GM10847 (cell line): Measurements from ENCODE around the gene ATG16L2.

Experiments
- POLR2A ChIP-seq: IDR thresholded peaks from 2 replicates; pipeline ENCODE4 v1.6.1; 2011; ENCODE audit not compliant: insufficient read length; ENCODE audit errors: extremely low read depth

Gene ATG16L2

DNA sequence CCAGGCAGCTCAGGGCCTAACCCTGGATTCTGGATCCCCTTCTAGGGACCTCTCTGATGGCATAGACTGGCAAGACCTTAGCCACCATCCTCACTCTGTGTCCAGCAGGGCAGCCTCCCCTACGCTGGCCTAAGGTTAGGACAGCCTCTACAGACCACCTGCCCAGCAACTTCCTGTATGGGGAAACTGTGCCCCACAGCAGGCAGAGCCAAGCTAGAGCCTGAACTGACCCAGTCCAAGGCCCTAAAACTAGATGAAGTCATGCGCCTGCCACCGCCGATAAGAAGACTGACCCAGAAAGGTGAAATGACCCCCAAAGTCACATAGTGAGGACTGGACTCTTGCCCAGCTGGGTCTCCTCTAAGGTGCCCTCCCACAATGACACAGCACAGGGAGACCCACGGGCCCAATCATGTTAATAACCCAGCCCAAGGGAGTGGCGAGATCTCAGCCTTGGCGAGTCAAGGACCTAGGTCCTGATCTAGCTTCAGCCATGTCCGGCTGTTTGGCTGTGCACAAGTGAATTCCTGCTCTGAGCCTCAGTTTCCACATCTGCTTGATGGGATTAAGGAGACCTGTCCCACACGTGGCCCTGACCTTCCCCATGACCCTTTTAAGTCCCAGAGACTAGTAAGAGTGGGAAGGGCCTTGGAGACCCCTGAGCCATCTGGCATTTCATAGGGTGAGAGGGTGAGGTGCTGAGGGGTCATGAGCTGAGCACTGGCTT is 37.9 kb upstream of the ATG16L2 start:
- TF ChIP-seq POLR2A: no peak

DNA sequence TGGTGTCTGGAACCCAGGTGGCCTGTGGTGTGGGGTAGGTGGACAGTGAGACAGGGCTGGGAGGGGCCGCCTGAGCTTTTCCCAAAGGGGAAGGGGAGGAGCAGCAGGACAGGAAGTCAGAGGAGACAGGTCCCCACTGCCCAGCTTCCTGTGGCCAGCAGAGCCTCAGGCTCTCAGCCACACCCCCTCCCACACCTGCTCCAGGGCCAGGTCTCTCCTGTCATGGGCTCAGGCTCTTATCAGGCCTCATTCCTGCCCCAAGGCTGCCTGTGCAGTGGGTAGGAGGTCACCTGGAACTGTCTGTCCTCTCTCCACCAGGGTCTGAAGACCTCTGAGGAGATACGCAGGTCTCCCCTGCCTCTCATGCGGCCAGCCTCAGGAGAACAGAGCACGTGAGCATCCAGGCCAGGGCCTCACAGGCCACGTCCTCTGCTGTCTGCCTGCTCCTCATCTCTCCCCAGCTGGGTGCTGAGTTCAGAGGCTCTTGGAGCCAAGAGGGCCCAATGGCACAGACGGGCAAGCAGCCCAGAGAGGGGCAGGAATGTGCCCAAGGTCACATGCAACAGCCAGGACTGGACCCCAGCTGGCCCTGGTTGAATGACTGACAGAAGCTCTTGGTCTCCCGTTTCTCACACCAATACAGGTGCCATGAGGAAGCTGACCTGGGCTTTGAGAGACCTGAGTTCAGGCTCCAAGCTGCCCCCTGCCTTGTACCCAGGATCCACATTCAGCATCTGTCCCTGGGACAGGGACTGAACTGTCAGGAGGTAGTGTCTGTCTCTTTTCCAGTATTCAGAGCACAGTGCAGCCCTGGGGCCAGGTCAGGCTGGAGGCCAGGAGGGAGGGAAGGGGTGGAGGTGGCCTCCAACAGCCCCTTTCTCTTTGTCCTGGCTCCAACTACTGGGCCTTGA is 37.1 kb upstream of the ATG16L2 start:
- TF ChIP-seq POLR2A: no peak

- no peak for TF ChIP-seq POLR2A
These were observed 36.4 kb upstream of the ATG16L2 start for GRCh38 chr11:72777755-72778278.

GRCh38 chr11:72778535-72779494 is 35.4 kb upstream of the ATG16L2 start:
- TF ChIP-seq POLR2A: no peak

DNA sequence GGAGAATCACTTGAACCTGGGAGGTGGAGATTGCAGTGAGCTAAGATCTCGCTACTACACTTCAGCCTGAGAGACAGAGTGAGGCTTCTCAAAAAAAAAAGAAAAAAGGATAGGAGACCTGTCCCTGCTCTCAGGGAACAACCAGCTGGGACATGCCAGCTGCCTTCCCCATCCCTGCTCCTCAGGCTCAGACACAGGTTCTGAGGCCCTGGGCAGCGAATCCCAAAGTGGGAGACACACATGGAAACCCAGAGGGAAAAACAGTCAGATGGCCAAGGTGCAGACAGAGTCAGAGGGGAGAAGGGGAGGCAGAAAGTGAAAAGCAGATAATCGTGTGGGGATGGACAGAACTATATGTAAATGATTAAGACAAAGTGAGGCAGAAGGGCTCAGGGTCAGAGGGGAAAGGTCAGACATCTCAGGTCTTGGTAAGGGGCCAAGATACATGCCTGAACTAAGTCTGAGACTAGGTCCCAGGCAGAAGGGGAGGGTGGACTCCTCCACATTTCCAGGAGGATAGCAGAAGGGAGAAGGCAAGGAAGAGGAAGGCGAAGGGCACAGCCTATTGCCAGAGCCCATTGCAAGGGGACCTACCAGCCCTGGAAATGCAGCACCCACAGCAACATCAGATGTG is 34.6 kb upstream of the ATG16L2 start:
- TF ChIP-seq POLR2A: no peak

GRCh38 chr11:72780296-72781062 is 33.7 kb upstream of the ATG16L2 start:
- TF ChIP-seq POLR2A: no peak

- TF ChIP-seq POLR2A: no peak
These were observed 33.2 kb upstream of the ATG16L2 start for GRCh38 chr11:72781063-72781312.

DNA sequence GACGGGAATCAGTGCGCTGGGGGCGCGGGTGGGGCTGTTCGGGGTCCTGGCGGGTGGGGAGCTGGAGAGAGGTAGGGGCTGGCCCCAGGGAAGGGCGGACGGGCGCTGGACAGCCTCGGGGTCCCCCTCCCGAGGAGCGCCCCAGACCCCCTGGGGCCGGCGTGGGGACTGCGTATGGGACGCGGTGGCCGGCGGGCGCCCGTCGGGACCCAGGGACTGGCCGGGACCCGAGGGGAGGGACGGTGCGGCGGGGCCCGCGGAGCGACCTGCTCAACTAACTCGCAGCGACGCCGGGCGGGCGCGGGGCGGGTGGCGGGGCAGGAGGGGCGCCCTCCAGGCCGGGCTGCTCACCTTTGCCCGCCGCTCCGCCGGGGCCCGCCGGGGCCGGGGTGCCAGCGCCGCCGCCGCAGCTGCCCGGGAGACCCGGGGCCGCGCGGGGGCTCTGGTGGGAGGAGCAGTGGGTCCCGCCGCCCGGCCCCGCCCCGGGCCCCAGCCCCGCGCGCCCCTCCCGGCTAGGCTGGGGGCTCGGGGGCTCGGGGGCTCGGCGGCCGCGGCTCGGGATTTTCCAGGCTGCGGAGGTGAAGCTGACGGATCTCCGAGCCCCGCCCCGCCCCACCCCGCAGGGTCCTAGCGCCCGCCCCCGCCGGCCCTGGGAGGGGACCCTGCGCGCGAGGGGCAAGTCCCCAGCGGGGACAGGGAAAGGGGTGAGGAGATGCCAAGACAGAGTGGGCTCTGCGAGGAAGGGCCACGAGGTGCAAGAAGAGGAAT is 32.7 kb upstream of the ATG16L2 start:
- TF ChIP-seq POLR2A: no peak

DNA sequence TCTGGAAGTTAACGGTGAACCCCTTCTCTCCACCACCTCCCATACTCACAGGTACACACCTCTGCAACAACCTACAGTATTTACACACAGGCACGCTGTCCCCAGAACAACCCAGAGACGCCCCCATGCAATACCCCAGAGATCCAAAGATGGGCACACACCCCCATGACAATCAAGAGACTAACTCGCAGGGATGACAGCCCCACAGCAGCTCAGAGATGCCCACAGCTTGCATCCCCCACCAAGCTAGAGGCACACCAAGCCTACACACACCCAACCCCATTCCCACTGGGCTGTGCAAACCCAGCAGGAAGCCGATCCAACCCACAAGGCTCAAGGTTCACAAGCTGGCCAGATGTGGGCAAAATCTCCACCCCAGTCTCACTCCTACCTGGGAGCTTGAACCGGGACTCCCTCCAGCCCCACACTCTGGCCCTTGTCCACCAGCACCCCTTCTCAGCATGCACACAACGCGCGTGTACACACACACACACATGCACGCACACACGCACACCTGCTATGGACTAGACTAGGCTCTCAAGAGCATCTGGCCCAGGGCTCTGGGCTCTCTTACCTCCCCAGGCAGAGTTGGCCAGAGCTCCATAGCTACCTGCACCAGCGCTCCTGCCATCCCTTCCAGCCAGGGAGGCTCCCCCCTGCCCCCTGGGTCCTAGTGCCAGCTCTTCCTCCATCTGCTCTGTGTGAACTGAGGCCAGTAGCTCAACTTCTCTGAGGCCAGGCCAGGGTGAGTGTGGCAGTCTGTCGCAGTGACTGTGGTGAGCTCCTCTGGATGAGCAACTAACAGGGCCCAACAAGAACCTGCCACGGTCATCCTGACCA is 31.9 kb upstream of the ATG16L2 start:
- TF ChIP-seq POLR2A: no peak

- TF ChIP-seq POLR2A: no peak
These were observed 30.9 kb upstream of the ATG16L2 start for GRCh38 chr11:72783144-72783905.

DNA sequence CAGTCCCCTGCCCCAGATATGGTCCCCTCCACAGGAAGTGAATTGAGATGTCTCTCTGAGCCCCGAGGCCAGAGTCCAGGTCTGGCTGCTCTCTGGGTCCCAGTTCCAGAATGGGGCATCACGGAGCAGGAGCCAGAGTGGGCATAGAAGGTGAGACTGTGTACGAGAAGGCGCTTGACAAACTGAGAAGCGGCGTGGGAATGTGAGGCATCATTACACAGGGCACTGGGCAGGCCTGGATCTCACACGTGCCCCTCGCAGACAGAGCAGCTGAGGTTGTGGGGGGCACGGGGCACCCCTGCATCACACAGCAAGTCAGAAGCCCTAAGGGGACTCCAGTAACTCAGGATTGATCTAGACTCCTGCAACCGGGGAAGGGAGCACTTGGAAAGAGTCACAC is 29.5 kb upstream of the ATG16L2 start:
- no peak for TF ChIP-seq POLR2A
